ENCODE data around the gene CAPN7.
"Not testable (repeated sequence)": the region's sequence is repeated elsewhere in the genome, so short reads cannot be mapped to it uniquely, and the experiment has no call there.

DNA sequence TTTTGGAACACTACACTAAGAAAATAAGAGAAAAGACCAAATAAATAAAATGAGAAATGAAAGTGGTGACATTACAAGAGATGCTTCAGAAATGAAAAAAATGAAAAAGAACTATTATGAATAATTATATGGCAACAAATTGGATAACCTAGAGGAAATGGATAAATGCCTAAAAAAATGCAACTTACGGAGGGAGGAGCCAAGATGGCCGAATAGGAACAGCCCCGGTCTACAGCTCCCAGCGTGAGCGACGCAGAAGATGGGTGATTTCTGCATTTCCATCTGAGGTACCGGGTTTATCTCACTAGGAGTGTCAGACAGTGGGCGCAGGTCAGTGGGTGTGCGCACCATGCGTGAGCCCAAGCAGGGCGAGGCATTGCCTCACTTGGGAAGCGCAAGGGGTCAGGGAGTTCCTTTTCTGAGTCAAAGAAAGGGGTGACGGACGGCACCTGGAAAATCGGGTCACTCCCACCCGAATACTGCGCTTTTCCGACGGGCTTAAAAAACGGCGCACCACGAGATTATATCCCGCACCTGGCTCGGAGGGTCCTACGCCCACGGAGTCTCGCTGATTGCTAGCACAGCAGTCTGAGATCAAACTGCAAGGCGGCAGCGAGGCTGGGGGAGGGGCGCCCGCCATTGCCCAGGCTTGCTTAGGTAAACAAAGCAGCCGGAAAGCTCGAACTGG lies 19.4 kb upstream of the CAPN7 start:
- TF ChIP-seq, protein P1, sequence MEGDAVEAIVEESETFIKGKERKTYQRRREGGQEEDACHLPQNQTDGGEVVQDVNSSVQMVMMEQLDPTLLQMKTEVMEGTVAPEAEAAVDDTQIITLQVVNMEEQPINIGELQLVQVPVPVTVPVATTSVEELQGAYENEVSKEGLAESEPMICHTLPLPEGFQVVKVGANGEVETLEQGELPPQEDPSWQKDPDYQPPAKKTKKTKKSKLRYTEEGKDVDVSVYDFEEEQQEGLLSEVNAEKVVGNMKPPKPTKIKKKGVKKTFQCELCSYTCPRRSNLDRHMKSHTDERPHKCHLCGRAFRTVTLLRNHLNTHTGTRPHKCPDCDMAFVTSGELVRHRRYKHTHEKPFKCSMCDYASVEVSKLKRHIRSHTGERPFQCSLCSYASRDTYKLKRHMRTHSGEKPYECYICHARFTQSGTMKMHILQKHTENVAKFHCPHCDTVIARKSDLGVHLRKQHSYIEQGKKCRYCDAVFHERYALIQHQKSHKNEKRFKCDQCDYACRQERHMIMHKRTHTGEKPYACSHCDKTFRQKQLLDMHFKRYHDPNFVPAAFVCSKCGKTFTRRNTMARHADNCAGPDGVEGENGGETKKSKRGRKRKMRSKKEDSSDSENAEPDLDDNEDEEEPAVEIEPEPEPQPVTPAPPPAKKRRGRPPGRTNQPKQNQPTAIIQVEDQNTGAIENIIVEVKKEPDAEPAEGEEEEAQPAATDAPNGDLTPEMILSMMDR (IDR thresholded peaks at IDR 0.05; ENCODE audit: insufficient read depth, low read length, poor library complexity, severe bottlenecking): not testable (repeated sequence)
- not testable (repeated sequence) for TF ChIP-seq EZH2phosphoT487 (conservative IDR thresholded peaks at IDR 0.05; ENCODE audit: low read length)
